GM23338 (cell line): ENCODE measurements around the gene SIGLEC9. TPM values are rescaled to one million over a fixed set of nuclear protein-coding genes. Genes with fewer than 3 reads are reported as not detected.

Experiments used
- ATAC-seq: fragments of 200-7000 bp; cut with Tn5 transposase; 3 replicates; pipeline ENCODE4 v1.9.1; 2020
- DNase-seq: peaks from one replicate; pipeline ENCODE4 v3.0.0-alpha.2; 2015; ENCODE audit warnings: low spot score
- H2AFZ ChIP-seq: fragments of 200-600 bp; sonication (generic); 2 replicates; pipeline ENCODE4 v1.8.0; 2016; ENCODE audit warnings: antibody characterized with exemption, mild to moderate bottlenecking, moderate library complexity
- H3F3A ChIP-seq: fragments of 200-600 bp; sonication (generic); replicated peaks from 2 replicates; pipeline ENCODE4 v1.8.0; 2017; ENCODE audit warnings: antibody characterized with exemption, mixed run types, low read depth
- H3K27ac ChIP-seq: fragments of 200-600 bp; sonication (generic); 2 replicates; pipeline ENCODE4 v1.6.1; 2016; ENCODE audit warnings: low read depth
- H3K27me3 ChIP-seq: fragments of 200-600 bp; sonication (generic); 2 replicates; pipeline ENCODE4 v1.8.0; 2016; ENCODE audit warnings: mild to moderate bottlenecking, mixed run types, moderate library complexity; ENCODE audit not compliant: insufficient read depth
- H3K36me3 ChIP-seq: fragments of 200-600 bp; sonication (generic); 2 replicates; pipeline ENCODE4 v1.8.0; 2016; ENCODE audit warnings: mild to moderate bottlenecking; ENCODE audit not compliant: insufficient read depth
- H3K4me1 ChIP-seq: fragments of 200-600 bp; sonication (generic); 2 replicates; pipeline ENCODE4 v1.8.0; 2016; ENCODE audit warnings: mild to moderate bottlenecking, moderate library complexity; ENCODE audit not compliant: insufficient read depth
- H3K4me2 ChIP-seq: fragments of 200-600 bp; sonication (generic); 2 replicates; pipeline ENCODE4 v1.7.1; 2017; ENCODE audit warnings: mixed run types
- H3K4me3 ChIP-seq: fragments of 200-600 bp; sonication (generic); 2 replicates; pipeline ENCODE4 v1.6.1; 2016; ENCODE audit warnings: mixed run types
- H3K79me2 ChIP-seq: fragments of 200-600 bp; sonication (generic); replicated peaks from 2 replicates; pipeline ENCODE4 v1.8.0; 2017; ENCODE audit warnings: mild to moderate bottlenecking; ENCODE audit not compliant: insufficient read depth
- H3K9me2 ChIP-seq: fragments of 200-600 bp; sonication (generic); 2 replicates; pipeline ENCODE4 v1.8.0; 2017; ENCODE audit not compliant: insufficient read depth
- H4K20me1 ChIP-seq: fragments of 200-600 bp; sonication (generic); replicated peaks from 2 replicates; pipeline ENCODE4 v1.8.0; 2017; ENCODE audit warnings: mild to moderate bottlenecking; ENCODE audit not compliant: insufficient read depth
- H3K27ac Mint-ChIP-seq: 2 replicates; pipeline ENCODE4 v1.8.0; 2020; ENCODE audit warnings: inconsistent platforms, mild to moderate bottlenecking, moderate library complexity, mixed read lengths
- H3K27me3 Mint-ChIP-seq: 3 replicates; pipeline ENCODE4 v1.8.0; 2022; ENCODE audit warnings: low read depth, mild to moderate bottlenecking, moderate library complexity, mixed read lengths, inconsistent platforms; ENCODE audit not compliant: insufficient read depth, poor library complexity
- H3K36me3 Mint-ChIP-seq: 3 replicates; pipeline ENCODE4 v1.8.0; 2021; ENCODE audit warnings: low read depth, mild to moderate bottlenecking, inconsistent platforms, moderate library complexity, mixed read lengths
- H3K4me1 Mint-ChIP-seq: 3 replicates; pipeline ENCODE4 v1.8.0; 2020; ENCODE audit warnings: mild to moderate bottlenecking, inconsistent platforms, mixed read lengths
- H3K4me3 Mint-ChIP-seq: 3 replicates; pipeline ENCODE4 v1.8.0; 2021; ENCODE audit warnings: moderate library complexity, mild to moderate bottlenecking, inconsistent platforms, mixed read lengths
- H3K9me3 Mint-ChIP-seq: 3 replicates; pipeline ENCODE4 v1.8.0; 2020; ENCODE audit warnings: moderate library complexity, mild to moderate bottlenecking, inconsistent platforms, mixed read lengths
- CREB1 ChIP-seq: fragments of 250-450 bp; sonication (Bioruptor Pico); IDR thresholded peaks from 2 replicates; pipeline ENCODE4 v1.5.0; 2020; ENCODE audit warnings: low read depth, mild to moderate bottlenecking, moderate library complexity
- CTCF ChIP-seq, 2 experiments: fragments of 200-600 bp in 1 of 2; sonication (generic) in 1 of 2; conservative IDR thresholded peaks; 2 replicates each; pipeline versions ENCODE4 v1.5.1 to v1.6.1; 2016 to 2017; ENCODE audit warnings: antibody characterized with exemption in 2 of 2, low read depth in 2 of 2, mild to moderate bottlenecking in 2 of 2, moderate library complexity in 1 of 2
- ETS1 ChIP-seq: IDR thresholded peaks from 2 replicates; pipeline ENCODE4 v1.6.1; 2016; ENCODE audit warnings: antibody characterized with exemption
- EZH2 ChIP-seq: fragments of 200-600 bp; sonication (generic); IDR thresholded peaks from one replicate; pipeline ENCODE4 v1.8.0; 2017; ENCODE audit warnings: antibody characterized with exemption, mild to moderate bottlenecking, low read depth; ENCODE audit not compliant: unreplicated experiment
- EZH2phosphoT487 ChIP-seq: fragments of 200-600 bp; sonication (generic); IDR thresholded peaks from one replicate; pipeline ENCODE4 v1.8.1; 2018; ENCODE audit warnings: antibody characterized with exemption; ENCODE audit not compliant: unreplicated experiment
- JUNB ChIP-seq: IDR thresholded peaks from one replicate; pipeline ENCODE4 v1.6.1; 2016; ENCODE audit warnings: antibody characterized with exemption; ENCODE audit not compliant: unreplicated experiment
- NANOG ChIP-seq: IDR thresholded peaks from 2 replicates; pipeline ENCODE4 v1.6.1; 2016; ENCODE audit warnings: antibody characterized with exemption, borderline replicate concordance
- POLR2AphosphoS5 ChIP-seq: IDR thresholded peaks from 2 replicates; pipeline ENCODE4 v1.6.1; 2016; ENCODE audit warnings: antibody characterized with exemption, low read depth
- REST ChIP-seq: IDR thresholded peaks from one replicate; pipeline ENCODE4 v1.6.1; 2018; ENCODE audit warnings: antibody characterized with exemption; ENCODE audit not compliant: unreplicated experiment
- STAT1 ChIP-seq: IDR thresholded peaks from one replicate; pipeline ENCODE4 v1.6.1; 2016; ENCODE audit warnings: antibody characterized with exemption; ENCODE audit not compliant: unreplicated experiment
- ZNF114 ChIP-seq: fragments of 250-450 bp; sonication (Bioruptor Pico); IDR thresholded peaks from 2 replicates; pipeline ENCODE4 v1.5.0; 2020; ENCODE audit warnings: mild to moderate bottlenecking, moderate library complexity
- ZNF331 ChIP-seq: fragments of 250-450 bp; sonication (Bioruptor Pico); IDR thresholded peaks from 2 replicates; pipeline ENCODE4 v1.5.0; 2020; ENCODE audit warnings: low read depth, mild to moderate bottlenecking, moderate library complexity
- ZNF462 ChIP-seq: fragments of 250-450 bp; sonication (Bioruptor Pico); IDR thresholded peaks from 2 replicates; pipeline ENCODE4 v1.5.0; 2020; ENCODE audit warnings: mild to moderate bottlenecking, moderate library complexity
- polyA plus RNA-seq: library from polyadenylated mRNA; unstranded; fragments of >200 nt; fragmentation: Nextera tagmentation; extraction: Ambion mirVana; gene quantifications from 2 replicates; pipeline ENCODE4 v1.2.1, GENCODE V29; 2016
- total RNA-seq: library from RNA; depleted of rRNA; stranded (reverse); fragments of >200 nt; shearing (Covaris generic); gene quantifications from 2 replicates; pipeline ENCODE4 v1.2.3, GENCODE V29; 2014

SIGLEC9 gene
- total and polyA plus RNA-seq, 2 experiments from 2014 or later = not detected

- Histone ChIP-seq H4K20me1 (no peaks in the 10 kb centered on the region), H3K27me3 (no peaks in the 10 kb centered on the region), H3K4me1 (no peaks in the 10 kb centered on the region), H3K27ac (no peak overlapping the region), H3F3A (no peaks in the 10 kb centered on the region), H2AFZ (no peak overlapping the region), H3K4me2 (no peak overlapping the region), H3K36me3 (no peaks in the 10 kb centered on the region), H3K4me3 (no peak overlapping the region), H3K79me2 (no peaks in the 10 kb centered on the region), H3K9me2 (no peaks in the 10 kb centered on the region)
- no peak for DNase-seq
- Mint-ChIP-seq H3K27me3 (peaks cover 24% of the 10 kb centered on the region), H3K4me1 (peaks cover 23% of the 10 kb centered on the region), H3K36me3 (no peaks in the 10 kb centered on the region; the same call in 2 of the 3 replicates), H3K4me3 (no peak overlapping the region; the same call in 2 of the 3 replicates), H3K9me3 (no peaks in the 10 kb centered on the region), H3K27ac (no peak overlapping the region)
- TF ChIP-seq STAT1 (no peak), REST (no peak), ZNF331 (CRISPR knock-in tag) (no peak), CREB1 (CRISPR knock-in tag) (no peak), CTCF (conservative IDR thresholded peaks at IDR 0.05; ENCODE audit: low read depth in 2 of 2) (no peak), EZH2 (no peak), POLR2AphosphoS5 (no peak), ETS1 (no peak), ZNF114 (CRISPR knock-in tag) (no peak), ZNF462 (CRISPR knock-in tag) (no peak), NANOG (no peak), EZH2phosphoT487 (no peak), JUNB (no peak)
- ATAC-seq = no peak
Observed at GRCh38 chr19:51083783-51084182, 40.9 kb upstream of the SIGLEC9 start.
